AG09309 (cell line): ENCODE measurements around the gene IRX4.

Experiments
- DNase-seq: peaks from one replicate; pipeline ENCODE4 v3.0.0-alpha.2; 2010; ENCODE audit warnings: low read depth
- H3K4me3 ChIP-seq: 2 replicates; pipeline ENCODE4 v1.5.1; 2011; ENCODE audit warnings: mild to moderate bottlenecking, low read depth, low read length, moderate library complexity; ENCODE audit not compliant: control insufficient read depth
- TF ChIP-seq, protein P1 (sequence below): IDR thresholded peaks from 2 replicates; pipeline ENCODE4 v1.5.1; 2011; ENCODE audit warnings: mild to moderate bottlenecking, low read depth, low read length, inconsistent platforms; ENCODE audit not compliant: insufficient read depth, control insufficient read depth; ENCODE audit errors: missing control alignments

IRX4 gene

DNA sequence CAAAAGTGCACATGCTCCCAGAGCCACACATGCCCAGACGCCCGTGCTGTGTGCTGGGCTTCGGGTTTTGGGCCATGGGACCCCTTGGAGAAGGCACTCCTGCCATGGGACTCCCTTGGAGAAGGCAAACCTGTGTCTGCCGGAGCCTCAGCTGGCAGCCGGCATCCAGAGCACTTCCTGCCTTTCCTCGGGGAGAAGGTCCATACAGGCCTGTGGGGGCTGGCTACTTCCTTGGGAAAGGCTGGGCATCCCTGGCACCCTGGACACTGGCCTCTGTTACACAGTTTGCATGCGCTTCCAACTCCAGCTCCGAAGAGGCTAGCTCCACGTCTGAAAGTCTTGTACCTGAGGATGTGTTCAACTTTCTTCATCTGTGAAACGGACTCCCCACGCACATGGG is 14.7 kb upstream of the IRX4 start:
- no peak for DNase-seq

DNA sequence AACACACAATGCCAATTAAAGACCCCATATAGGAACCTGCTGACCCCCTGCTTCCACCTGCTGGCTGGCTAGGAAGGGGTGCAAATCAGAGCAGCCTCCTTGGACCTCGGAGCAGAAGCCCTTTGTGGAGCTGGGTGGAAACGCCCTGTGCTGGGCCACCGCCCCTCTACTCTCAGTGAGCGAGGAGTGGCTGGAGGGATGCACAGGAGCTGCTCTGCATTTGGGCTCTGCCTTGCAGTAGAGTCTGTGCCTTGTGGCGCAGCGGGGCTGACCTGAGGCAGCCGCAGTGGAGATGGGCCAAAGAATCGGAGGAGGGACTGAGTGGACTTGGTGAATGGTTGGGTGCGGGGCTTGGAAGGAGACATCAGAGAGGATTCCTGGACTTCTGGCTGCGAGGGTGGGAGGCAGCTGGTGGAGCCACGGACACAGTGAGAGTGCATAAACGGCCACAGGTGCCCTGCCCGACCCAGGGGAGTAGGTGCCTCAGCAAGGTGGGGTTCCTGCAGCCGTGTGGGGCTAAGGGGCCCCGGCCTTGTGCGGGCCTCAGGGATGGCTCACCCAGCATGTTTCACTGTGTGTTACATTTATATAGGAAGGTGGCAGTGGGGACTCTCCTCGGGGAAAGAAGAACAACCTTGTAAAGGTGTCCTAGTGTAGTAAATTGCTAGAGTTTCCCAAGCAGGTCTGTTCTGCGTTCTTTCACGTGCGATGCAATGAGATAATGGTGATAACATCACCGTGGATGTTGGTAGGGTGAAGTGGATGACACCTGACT is 14.1 kb upstream of the IRX4 start:
- TF ChIP-seq, protein P1, sequence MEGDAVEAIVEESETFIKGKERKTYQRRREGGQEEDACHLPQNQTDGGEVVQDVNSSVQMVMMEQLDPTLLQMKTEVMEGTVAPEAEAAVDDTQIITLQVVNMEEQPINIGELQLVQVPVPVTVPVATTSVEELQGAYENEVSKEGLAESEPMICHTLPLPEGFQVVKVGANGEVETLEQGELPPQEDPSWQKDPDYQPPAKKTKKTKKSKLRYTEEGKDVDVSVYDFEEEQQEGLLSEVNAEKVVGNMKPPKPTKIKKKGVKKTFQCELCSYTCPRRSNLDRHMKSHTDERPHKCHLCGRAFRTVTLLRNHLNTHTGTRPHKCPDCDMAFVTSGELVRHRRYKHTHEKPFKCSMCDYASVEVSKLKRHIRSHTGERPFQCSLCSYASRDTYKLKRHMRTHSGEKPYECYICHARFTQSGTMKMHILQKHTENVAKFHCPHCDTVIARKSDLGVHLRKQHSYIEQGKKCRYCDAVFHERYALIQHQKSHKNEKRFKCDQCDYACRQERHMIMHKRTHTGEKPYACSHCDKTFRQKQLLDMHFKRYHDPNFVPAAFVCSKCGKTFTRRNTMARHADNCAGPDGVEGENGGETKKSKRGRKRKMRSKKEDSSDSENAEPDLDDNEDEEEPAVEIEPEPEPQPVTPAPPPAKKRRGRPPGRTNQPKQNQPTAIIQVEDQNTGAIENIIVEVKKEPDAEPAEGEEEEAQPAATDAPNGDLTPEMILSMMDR = no peak
- DNase-seq = no peak
- no peak overlapping the region for H3K4me3 ChIP-seq

More for the DNA sequence above, 14.7 kb upstream of the IRX4 start:
- TF ChIP-seq, protein P1 = no peak
- H3K4me3 ChIP-seq = no peak overlapping the region

DNA sequence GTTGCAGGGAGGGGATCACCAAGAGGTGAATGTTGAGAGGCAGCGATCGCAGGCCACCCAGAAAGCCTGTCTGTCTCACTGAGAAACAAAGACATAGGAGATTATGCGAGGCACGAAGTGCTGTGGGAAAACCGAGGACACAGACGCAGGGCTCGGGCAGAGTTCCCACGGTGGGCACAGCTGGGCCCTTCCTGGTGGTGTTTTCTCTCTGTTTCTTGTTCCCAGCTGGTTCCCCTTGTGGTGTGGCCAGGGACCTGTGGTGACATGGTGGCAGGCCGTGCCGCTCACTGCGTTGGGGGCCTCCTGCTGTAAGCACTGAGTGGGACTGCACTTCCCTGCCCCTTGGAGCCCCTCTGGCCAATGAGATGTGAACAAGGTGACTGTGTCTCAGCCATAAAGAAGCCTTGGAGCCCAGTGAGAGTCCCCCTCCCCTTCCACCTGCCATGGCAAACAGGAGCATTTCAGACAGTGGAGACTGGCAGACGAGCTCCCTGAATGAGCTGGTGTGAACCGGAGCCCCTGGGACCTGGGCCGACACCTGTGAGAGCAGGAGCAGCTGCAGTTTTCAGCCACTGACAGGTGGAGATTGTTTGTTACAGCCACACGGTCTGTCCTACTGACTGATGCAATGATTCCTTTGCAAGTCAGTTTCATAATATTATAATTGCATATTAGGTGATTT is 13.2 kb upstream of the IRX4 start:
- DNase-seq = no peak
- H3K4me3 ChIP-seq = no peak overlapping the region
- TF ChIP-seq, protein P1 = no peak

DNA sequence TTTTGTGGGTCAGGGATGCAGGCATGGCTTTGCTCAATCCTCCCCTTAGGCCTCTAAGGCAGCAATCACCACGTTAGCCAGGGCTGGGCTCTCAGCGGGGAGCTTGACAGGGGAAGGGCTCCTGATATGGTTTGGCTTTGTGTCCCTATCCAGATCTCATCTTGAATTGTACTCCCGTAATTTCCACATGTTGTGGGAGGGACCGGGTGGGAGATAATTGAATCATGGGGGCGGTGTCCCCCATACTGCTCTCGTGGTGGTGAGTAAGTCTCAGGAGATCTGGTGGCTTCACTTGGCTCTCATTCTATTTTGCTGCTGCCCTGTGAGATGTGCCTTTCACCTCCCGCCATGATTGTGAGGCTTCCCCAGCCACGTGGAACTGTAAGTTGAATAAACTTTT is 11.5 kb upstream of the IRX4 start:
- TF ChIP-seq, protein P1 = no peak
- DNase-seq = no peak
- H3K4me3 ChIP-seq = no peak overlapping the region

DNA sequence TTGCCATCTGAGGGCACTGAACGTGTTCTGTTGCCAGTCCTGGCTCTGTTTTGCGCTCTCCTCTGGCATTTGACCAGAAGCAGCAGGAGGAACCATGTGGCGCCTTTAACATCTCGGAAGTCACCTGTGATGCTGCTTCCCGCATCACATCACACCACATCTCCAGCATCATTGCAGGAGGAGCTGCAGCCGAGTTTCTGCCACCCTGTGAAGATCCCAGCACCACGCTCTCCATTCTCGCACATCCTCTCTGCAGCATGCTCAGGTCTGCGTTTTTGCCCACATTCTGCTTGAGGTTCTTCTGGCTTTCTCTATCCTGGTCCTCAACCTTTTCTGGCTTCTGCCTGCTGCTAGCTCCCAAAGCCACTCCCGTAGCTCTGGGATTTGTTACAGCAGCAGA is 11.0 kb upstream of the IRX4 start:
- no peak overlapping the region for H3K4me3 ChIP-seq
- no peak for DNase-seq
- TF ChIP-seq, protein P1 = no peak

DNA sequence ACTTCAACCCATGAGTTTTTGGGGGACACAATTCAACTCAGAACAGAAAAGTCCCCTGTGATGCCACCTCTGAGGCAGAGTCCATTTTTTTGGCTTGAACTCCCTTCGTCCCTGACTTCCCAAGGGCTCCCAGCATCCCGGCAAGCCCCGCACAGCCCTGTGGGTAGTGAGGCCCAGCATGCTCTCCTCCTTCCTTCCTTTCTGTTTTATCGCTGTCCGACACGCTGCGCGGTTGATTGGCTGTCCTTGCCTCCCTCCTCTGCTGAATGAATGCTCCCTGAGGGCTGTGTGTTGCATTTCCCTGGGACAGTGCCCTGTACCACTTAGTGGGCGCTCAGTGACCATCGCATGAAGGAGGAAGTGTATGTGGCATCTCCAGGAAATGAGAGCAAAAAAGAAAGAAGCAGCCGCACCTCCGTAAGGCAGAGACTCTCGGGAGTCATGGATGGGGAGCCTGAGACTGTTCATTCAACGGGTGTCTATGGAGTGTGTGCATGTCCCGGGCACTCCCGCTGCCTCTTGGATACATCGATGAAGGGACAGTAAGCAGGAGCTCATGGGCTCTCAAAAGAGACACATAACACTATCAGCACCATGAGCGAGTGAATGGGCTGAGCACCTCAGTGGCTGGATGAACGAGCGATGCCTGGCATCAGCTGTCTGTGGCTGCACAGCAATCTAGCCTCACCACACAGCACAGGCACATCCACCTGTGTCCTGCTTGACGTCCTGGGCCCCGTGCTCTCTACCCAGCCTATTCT is 10.1 kb upstream of the IRX4 start:
- no peak overlapping the region for H3K4me3 ChIP-seq
- TF ChIP-seq, protein P1 = no peak
- no peak for DNase-seq
